Thyroid gland (tissue), 4 donors: Measurements from ENCODE around the gene DIS3L2. TPM values are rescaled to one million over a fixed set of nuclear protein-coding genes. Genes with fewer than 3 reads are reported as not detected.

Experiments used
- DNase-seq, 2 donors: peaks; one replicate each; pipeline ENCODE4 v3.0.0-alpha.2; 2019
- H3K27ac ChIP-seq, 3 donors: fragments of 200-600 bp; sonication (generic); 1 replicate in 2 of 3; 2 replicates in 1 of 3; pipeline ENCODE4 v1.5.1; 2016 to 2019; ENCODE audit warnings: mild to moderate bottlenecking in 1 of 3, moderate library complexity in 1 of 3
- H3K27me3 ChIP-seq: fragments of 200-600 bp; sonication (generic); one replicate; pipeline ENCODE4 v1.5.1; 2019
- H3K36me3 ChIP-seq, 2 donors: fragments of 200-600 bp; sonication (generic); one replicate each; pipeline ENCODE4 v1.5.1; 2016 to 2019
- H3K4me1 ChIP-seq, 2 donors: fragments of 200-600 bp; sonication (generic); one replicate each; pipeline ENCODE4 v1.5.1; 2017 to 2019
- H3K4me3 ChIP-seq, 3 donors: fragments of 200-600 bp; sonication (generic); replicated peaks in 1 of 3; 1 replicate in 2 of 3; 2 replicates in 1 of 3; pipeline ENCODE4 v1.5.1; 2016; ENCODE audit warnings: mild to moderate bottlenecking in 1 of 3
- H3K9me3 ChIP-seq: fragments of 200-600 bp; sonication (generic); one replicate; pipeline ENCODE4 v1.5.1; 2017
- POLR2A ChIP-seq, 2 donors: fragments of 450-650 bp; IDR thresholded peaks; one replicate each; pipeline ENCODE4 v1.6.1; 2017; ENCODE audit warnings: antibody characterized with exemption in 2 of 2, mild to moderate bottlenecking in 2 of 2, moderate library complexity in 1 of 2
- WGBS, 2 donors: methylation state at CpG; one replicate each; pipeline ENCODE4 v1.1.5; 2017; 5-methylcytosine and 5-hydroxymethylcytosine counted together
- intact Hi-C: fragments of 100-400 bp; cut with DNase I; formaldehyde crosslinking; loops from one replicate; pipeline ENCODE4 v1.15.1; 2023
- total RNA-seq, 4 donors: library from RNA; depleted of rRNA; stranded (reverse); fragments of >200 nt; gene quantifications; one replicate each; pipeline ENCODE4 v1.2.3, GENCODE V29; 2016
- TF ChIP-seq, protein P1 (sequence below), 6 experiments: fragments of 200-600 bp in 3 of 6; fragments of 450-650 bp in 3 of 6; sonication (generic) in 3 of 6; IDR thresholded peaks; one replicate each; pipeline ENCODE4 v1.5.1; 2016 to 2019; ENCODE audit warnings: antibody characterized with exemption in 6 of 6, mild to moderate bottlenecking in 2 of 6, inconsistent platforms in 1 of 6, moderate library complexity in 1 of 6

Gene DIS3L2
- total RNA-seq, 4 donors from 2014 or later: 42.2 to 68.7 (median 50.3) TPM

GRCh38 chr2:232085826-232086425 is 124.4 kb downstream of the DIS3L2 start:
- intact Hi-C loops: no loop called here
- peak in 1 of 2 donors; percentile 13 for DNase-seq
- Histone ChIP-seq H3K4me3 (no peak overlapping the region), H3K9me3 (no peaks in the 10 kb centered on the region), H3K27ac (no peak overlapping the region), H3K4me1 (peaks cover 16 to 18% of the 10 kb centered on the region in 2 donors), H3K27me3 (no peaks in the 10 kb centered on the region), H3K36me3 (no peaks in the 10 kb centered on the region)
- TF ChIP-seq, protein P1, sequence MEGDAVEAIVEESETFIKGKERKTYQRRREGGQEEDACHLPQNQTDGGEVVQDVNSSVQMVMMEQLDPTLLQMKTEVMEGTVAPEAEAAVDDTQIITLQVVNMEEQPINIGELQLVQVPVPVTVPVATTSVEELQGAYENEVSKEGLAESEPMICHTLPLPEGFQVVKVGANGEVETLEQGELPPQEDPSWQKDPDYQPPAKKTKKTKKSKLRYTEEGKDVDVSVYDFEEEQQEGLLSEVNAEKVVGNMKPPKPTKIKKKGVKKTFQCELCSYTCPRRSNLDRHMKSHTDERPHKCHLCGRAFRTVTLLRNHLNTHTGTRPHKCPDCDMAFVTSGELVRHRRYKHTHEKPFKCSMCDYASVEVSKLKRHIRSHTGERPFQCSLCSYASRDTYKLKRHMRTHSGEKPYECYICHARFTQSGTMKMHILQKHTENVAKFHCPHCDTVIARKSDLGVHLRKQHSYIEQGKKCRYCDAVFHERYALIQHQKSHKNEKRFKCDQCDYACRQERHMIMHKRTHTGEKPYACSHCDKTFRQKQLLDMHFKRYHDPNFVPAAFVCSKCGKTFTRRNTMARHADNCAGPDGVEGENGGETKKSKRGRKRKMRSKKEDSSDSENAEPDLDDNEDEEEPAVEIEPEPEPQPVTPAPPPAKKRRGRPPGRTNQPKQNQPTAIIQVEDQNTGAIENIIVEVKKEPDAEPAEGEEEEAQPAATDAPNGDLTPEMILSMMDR (IDR thresholded peaks at IDR 0.05): no peak
- TF ChIP-seq POLR2A (IDR thresholded peaks at IDR 0.05): no peak
- WGBS, 2 donors: 92 to 95% methylated on average over 16 of the region's 16 CpGs

DNA sequence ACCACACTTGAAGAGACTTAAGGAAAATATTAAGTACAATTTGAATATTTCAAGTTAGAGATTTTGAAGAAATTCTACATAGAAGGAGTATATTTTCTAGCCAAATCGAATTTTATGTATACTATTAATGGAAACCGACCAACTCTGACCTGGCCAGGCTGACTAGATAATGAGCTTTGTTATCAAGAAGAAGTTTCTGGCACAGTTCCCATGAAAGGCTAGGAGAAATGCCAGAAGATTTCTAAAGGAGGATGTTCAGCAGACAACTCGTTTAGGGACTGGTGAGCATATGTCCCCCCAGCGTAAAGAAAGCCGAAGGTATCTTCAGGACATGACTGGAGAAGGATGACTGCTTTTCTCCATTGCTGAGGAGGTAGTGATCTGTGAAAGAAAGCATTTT is 127.3 kb downstream of the DIS3L2 start:
- Histone ChIP-seq H3K4me3 (no peak overlapping the region), H3K4me1 (peaks cover 16 to 18% of the 10 kb centered on the region in 2 donors), H3K27me3 (no peaks in the 10 kb centered on the region), H3K36me3 (no peaks in the 10 kb centered on the region), H3K9me3 (no peaks in the 10 kb centered on the region), H3K27ac (peak overlapping the region in 2 of 3 donors; percentile 40 to 69)
- TF ChIP-seq POLR2A (IDR thresholded peaks at IDR 0.05): no peak
- TF ChIP-seq, protein P1 (IDR thresholded peaks at IDR 0.05): no peak
- intact Hi-C loops: no loop called here
- WGBS, 2 donors: 44 to 48% methylated on average over 5 of the region's 5 CpGs
- no peak for DNase-seq

GRCh38 chr2:232094201-232094600 is 132.7 kb downstream of the DIS3L2 start:
- 97 to 100% methylated on average over 3 of the region's 3 CpGs for WGBS, 2 donors
- no peak for TF ChIP-seq POLR2A (IDR thresholded peaks at IDR 0.05)
- TF ChIP-seq, protein P1 (IDR thresholded peaks at IDR 0.05): no peak
- DNase-seq: no peak
- H3K27me3 ChIP-seq: no peaks in the 10 kb centered on the region
- no peaks in the 10 kb centered on the region for H3K36me3 ChIP-seq
- no peaks in the 10 kb centered on the region for H3K9me3 ChIP-seq
- intact Hi-C loops: no loop called here
- no peak overlapping the region for H3K4me3 ChIP-seq
- H3K27ac ChIP-seq: no peak overlapping the region
- H3K4me1 ChIP-seq: peaks cover 6 to 8% of the 10 kb centered on the region in 2 donors

GRCh38 chr2:232094883-232095282 is 133.4 kb downstream of the DIS3L2 start:
- intact Hi-C loops: no loop called here
- Histone ChIP-seq H3K4me3 (no peak overlapping the region), H3K27ac (no peak overlapping the region), H3K4me1 (peaks cover 0 to under 1% of the 10 kb centered on the region in 2 donors), H3K36me3 (no peaks in the 10 kb centered on the region), H3K9me3 (no peaks in the 10 kb centered on the region), H3K27me3 (no peaks in the 10 kb centered on the region)
- TF ChIP-seq POLR2A (IDR thresholded peaks at IDR 0.05): no peak
- TF ChIP-seq, protein P1 (IDR thresholded peaks at IDR 0.05): no peak
- DNase-seq: no peak

GRCh38 chr2:232097260-232097659 is 135.7 kb downstream of the DIS3L2 start:
- no peak for TF ChIP-seq POLR2A (IDR thresholded peaks at IDR 0.05)
- TF ChIP-seq, protein P1 (IDR thresholded peaks at IDR 0.05): no peak

More at GRCh38 chr2:232097260-232097659, 135.7 kb downstream of the DIS3L2 start:
- no peaks in the 10 kb centered on the region for H3K27me3 ChIP-seq
- intact Hi-C loops: no loop called here
- H3K36me3 ChIP-seq: no peaks in the 10 kb centered on the region
- H3K27ac ChIP-seq: no peak overlapping the region
- no peak for DNase-seq
- no peaks in the 10 kb centered on the region for H3K4me1 ChIP-seq
- H3K4me3 ChIP-seq: no peak overlapping the region
- 78 to 100% methylated on average over 1 of the region's 1 CpG for WGBS, 2 donors
- H3K9me3 ChIP-seq: no peaks in the 10 kb centered on the region
